HG02571 (cell line): ENCODE data around the gene N4BP2L1.
"Not testable (repeated sequence)": the region's sequence is repeated elsewhere in the genome, so short reads cannot be mapped to it uniquely, and the experiment has no call there.

Source experiments
- ATAC-seq: cut with Tn5 transposase; IDR thresholded peaks from one replicate; pipeline ENCODE4 v1.9.1; 2021; ENCODE audit warnings: mild to moderate bottlenecking, moderate library complexity; ENCODE audit not compliant: unreplicated experiment

Gene N4BP2L1

DNA sequence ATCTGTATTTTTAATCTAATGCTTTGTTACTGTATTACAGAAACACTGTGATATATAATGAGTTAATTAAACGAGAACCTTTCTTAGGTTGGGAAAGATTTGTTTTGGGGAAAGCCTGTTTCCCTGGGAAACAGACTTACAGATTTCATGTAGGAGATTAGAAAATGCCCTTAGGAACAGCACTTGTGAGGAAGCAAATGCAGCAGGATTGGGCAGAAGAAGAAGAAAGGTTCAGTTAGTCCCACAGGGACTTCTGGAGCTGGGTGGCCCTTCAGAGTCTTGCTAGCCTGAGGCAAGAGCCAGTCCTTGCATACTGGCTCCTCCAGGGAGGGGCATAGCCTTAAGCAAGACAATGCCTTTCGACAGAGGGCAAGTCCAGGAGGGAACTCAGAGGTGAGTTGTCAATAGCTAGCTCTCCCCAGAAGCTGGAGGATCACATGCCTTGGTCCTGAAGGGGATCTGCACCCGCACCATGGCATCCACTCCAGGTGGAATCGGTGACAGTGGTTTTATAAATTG lies 36.8 kb downstream of the N4BP2L1 start:
- no peak for ATAC-seq

DNA sequence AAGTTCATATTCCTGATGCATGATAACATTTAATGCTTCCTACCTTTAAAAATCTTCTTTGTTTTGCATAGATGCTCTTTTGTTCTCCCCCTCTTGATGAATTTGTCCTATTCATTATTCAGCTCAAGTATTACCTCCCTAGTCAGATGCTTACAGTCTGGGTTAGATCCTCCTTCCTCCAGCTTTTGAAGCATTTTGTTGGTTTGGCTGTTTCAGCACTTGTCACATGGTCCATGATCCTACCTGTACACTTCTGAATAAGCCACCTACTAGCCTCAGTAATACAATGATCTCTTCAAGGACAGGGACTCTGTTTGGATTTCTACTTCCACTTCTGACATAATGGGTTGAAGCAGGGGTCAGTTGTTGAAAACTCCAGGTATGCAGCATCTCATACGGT lies 37.4 kb downstream of the N4BP2L1 start:
- ATAC-seq, result no peak

- ATAC-seq, result no peak
These were observed 37.9 kb downstream of the N4BP2L1 start for GRCh38 chr13:32390048-32390447.

GRCh38 chr13:32385410-32385809 lies 42.5 kb downstream of the N4BP2L1 start:
- ATAC-seq, result no peak

DNA sequence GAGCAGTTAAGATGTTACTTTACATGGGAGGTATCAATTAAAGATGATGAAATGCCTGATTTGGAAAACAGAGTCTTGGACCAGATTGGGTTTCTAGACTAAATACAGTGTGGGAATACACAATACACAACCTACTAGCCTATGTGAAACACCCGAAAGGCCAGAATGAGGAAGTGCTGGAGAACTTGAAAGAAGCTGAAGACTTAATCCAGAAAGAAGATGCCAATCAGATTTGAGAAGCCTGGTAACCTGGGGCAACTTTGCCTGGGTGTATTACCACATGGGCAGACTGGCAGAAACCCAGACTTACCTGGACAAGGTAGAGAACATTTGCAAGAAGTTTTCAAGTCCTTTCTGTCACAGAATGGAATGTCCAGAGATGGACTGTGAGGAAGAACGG lies 43.2 kb downstream of the N4BP2L1 start:
- no peak for ATAC-seq

DNA sequence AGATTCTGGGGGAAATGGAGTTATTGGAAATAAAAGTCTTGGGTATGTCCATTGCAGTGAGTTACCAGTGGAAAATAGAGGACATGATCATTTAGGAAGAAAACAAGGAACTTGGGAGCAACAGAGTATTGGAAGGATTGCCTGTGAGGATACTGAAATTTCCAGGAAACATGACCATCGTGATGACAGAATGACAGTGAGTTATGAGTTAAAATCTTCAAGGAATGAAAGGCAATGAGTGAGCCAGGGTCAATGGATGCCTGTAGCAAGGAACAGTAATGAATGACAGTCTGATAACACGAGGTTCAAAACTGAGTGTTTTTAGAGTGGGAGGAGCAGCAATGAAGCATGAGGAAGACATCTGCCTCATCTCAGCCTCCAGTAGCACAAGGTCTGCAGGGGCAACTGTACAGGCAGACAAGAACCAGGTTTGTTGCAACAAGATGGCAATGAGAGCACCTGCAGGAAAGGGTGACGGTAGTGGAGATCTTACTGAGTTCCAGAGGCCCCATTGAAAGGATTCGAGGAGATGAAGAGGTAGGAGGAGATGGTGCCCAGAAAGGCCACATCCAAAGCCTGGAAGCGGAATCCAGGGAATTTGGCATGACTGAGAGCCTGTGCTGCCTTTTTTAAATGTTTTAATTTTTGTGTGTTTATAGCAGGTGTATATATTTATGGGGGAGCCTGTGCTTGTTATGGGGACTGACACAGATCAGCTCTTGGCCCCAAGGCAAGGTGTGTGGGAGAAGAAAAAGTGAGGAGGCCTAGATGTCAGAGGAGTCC lies 43.9 kb downstream of the N4BP2L1 start:
- no peak for ATAC-seq

DNA sequence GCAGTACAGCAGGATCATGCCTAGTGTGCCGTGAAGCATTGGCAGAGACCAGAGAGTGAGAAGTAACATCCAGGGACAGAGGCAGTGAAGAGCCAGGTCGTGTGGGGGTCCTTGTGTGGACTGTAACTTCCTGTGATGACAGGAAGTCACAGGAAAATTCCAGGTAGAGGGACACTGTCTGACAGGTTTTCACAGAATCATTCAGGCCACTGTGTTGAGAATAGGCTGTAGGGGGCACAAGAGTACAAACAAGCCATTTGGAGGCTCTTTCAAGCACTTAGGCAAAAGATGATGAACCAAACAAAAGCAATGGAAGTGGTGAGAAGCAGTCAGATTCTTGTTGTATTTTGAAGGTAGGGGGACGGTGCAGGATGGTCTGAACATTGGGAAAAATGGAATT lies 46.4 kb downstream of the N4BP2L1 start:
- no peak for ATAC-seq

- no peak for ATAC-seq
These were observed 49.9 kb downstream of the N4BP2L1 start for GRCh38 chr13:32378012-32378411.

- no peak for ATAC-seq
These were observed 51.1 kb downstream of the N4BP2L1 start for GRCh38 chr13:32376642-32377415.

DNA sequence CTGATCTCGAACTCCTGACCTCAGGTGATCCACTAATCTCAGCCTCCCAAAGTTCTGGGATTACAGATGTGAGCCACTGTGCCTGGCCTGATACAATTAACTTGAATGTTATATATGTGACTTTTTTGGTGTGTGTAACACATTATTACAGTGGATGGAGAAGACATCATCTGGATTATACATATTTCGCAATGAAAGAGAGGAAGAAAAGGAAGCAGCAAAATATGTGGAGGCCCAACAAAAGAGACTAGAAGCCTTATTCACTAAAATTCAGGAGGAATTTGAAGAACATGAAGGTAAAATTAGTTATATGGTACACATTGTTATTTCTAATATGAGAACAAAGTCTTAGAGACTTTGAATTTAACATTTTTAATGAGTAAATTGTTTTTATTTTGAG lies 57.1 kb downstream of the N4BP2L1 start:
- no peak for ATAC-seq

GRCh38 chr13:32362574-32362973 lies 65.4 kb downstream of the N4BP2L1 start:
- no peak for ATAC-seq

- not testable (repeated sequence) for ATAC-seq
These were observed 72.0 kb downstream of the N4BP2L1 start for GRCh38 chr13:32355935-32356334.

DNA sequence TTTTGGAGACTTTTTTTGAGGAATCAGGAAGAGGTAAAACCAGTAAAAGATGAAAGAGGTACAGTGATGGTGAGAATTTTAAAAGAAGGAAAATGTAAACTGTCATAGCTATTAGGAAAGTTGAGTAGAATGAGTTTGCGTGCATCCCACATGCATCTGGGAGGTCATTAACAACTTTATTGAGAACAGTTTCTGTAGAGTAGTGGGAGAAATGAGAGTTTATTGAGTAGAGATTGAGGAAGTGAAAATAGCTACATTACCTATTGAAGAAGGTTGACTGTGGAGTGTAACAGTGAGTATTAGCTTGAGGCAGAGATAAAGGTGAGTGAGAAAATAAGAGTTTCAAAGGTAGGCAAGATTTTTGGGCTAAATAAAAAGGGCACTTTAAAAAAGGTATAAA lies 73.9 kb downstream of the N4BP2L1 start:
- ATAC-seq, result no peak

GRCh38 chr13:32350839-32351441 lies 77.0 kb downstream of the N4BP2L1 start:
- not testable (repeated sequence) for ATAC-seq
